Heart left ventricle (tissue), 16 donors: Measurements from ENCODE around the gene TMEM208. TPM values are rescaled to one million over a fixed set of nuclear protein-coding genes. Genes with fewer than 3 reads are reported as not detected.

ENCODE experiments used
- ATAC-seq, 4 donors: fragments of 200-7000 bp; cut with Tn5 transposase; one replicate each; pipeline ENCODE4 v1.9.1; 2020 to 2022; ENCODE audit warnings: moderate library complexity in 4 of 4, mild to moderate bottlenecking in 3 of 4, moderate number of reproducible peaks in 1 of 4
- DNase-seq, 5 donors: peaks; one replicate each; pipeline ENCODE4 v3.0.0-alpha.2; 2020
- H3K27ac ChIP-seq, 12 donors: fragments of 200-600 bp; sonication (generic) in 4 of 12; one replicate each; pipeline versions ENCODE4 v1.5.0 to v1.8.0; 2016 to 2022; ENCODE audit warnings: mild to moderate bottlenecking in 2 of 12
- H3K27me3 ChIP-seq, 9 donors: fragments of 200-600 bp; sonication (generic) in 2 of 9; one replicate each; pipeline versions ENCODE4 v1.5.1 to v1.8.0; 2016 to 2022; ENCODE audit warnings: mild to moderate bottlenecking in 3 of 9
- H3K36me3 ChIP-seq, 9 donors: fragments of 200-600 bp; sonication (generic) in 2 of 9; one replicate each; pipeline versions ENCODE4 v1.5.0 to v1.8.0; 2018 to 2022; ENCODE audit warnings: mild to moderate bottlenecking in 2 of 9
- H3K4me1 ChIP-seq, 12 donors: fragments of 200-600 bp; sonication (generic) in 4 of 12; one replicate each; pipeline versions ENCODE4 v1.5.0 to v1.8.0; 2016 to 2022; ENCODE audit warnings: mild to moderate bottlenecking in 3 of 12
- H3K4me3 ChIP-seq, 12 donors: fragments of 200-600 bp; sonication (generic) in 4 of 12; one replicate each; pipeline versions ENCODE4 v1.5.0 to v1.8.0; 2017 to 2022; ENCODE audit warnings: mild to moderate bottlenecking in 9 of 12, moderate library complexity in 4 of 12
- H3K9me3 ChIP-seq, 12 donors: fragments of 200-600 bp; sonication (generic) in 4 of 12; one replicate each; pipeline versions ENCODE4 v1.5.0 to v1.8.0; 2016 to 2022; ENCODE audit warnings: mild to moderate bottlenecking in 1 of 12
- CTCF ChIP-seq, 12 donors: fragments of 200-600 bp; sonication (generic) in 4 of 12; IDR thresholded peaks; one replicate each; pipeline versions ENCODE4 v1.5.0 to v1.8.0; 2018 to 2022; ENCODE audit warnings: antibody characterized with exemption in 12 of 12, mild to moderate bottlenecking in 5 of 12
- POLR2A ChIP-seq, 2 donors: fragments of 450-650 bp; IDR thresholded peaks; one replicate each; pipeline ENCODE4 v1.6.1; 2017; ENCODE audit warnings: antibody characterized with exemption in 2 of 2, mild to moderate bottlenecking in 2 of 2, moderate library complexity in 2 of 2
- WGBS, 4 donors: extraction: QIAGEN DNeasy Blood & Tissue Kit in 2 of 4; methylation state at CpG; one replicate each; pipeline versions ENCODE4 v1.1.5 to v1.1.7; 2013 to 2018; 5-methylcytosine and 5-hydroxymethylcytosine counted together
- intact Hi-C, 10 donors: fragments of 100-400 bp; cut with DNase I; formaldehyde crosslinking; loops; one replicate each; pipeline versions ENCODE4 v1.11.1 to v1.14.2; 2022
- polyA plus RNA-seq, 2 donors: library from polyadenylated mRNA; stranded (reverse); fragments of 200-250 nt; gene quantifications; one replicate each; pipeline ENCODE4 v1.2.3, GENCODE V29; 2013
- total RNA-seq, 9 donors: library from RNA; depleted of rRNA in 2 of 9; stranded (reverse); fragments of >200 nt in 2 of 9; fragmentation: NEBNext Ultra II Directional in 3 of 9; extraction: Animal tissue kit (Norgen Biotek cat#: 25700) in 3 of 9; gene quantifications; one replicate each; pipeline versions ENCODE4 v1.1.0 to v1.2.4, GENCODE V29; 2016 to 2023
- donor health status: ischemic (EF 13 %, LVEDD 7.1; RV severe dilation, severe dysfunction).
- donor health status: healthy with polysubstance abuse.
- donor health status: DM: no; HTN: yes; CAD: no.
- donor health status: DM: no; HTN: no; CAD: no.
- donor health status: ischemic (EF 25% LVEDD 6.9; RV normal size, moderate dysfunction).
- donor health status: ischemic (EF 25% LVEDD 5.7; RV mildly dilated, moderate dysfunction).
- donor health status: healthy.
- donor health status: DM: yes; HTN: yes; CAD: no.
- donor health status: ischemic (EF 35%, LVEDD 5.7; RV mildly dilated, moderate dysfunction).
- donor health status: nonischemic (EF 11% LVEDD 7.7; RV severe dilation, severe dysfunction).
- donor health status: DM: yes; HTN: yes; CAD: no.
- donor health status: PGD.
- donor health status: ischemic (EF 29% LVEDD 5.4; RV normal size, mild dysfunction).
- donor health status: nonischemic (EF 23%, LVEDD 6.1; RV moderate dilation, normal function).

TMEM208 gene
- total and polyA plus RNA-seq, 11 donors = 6.2 to 79.7 (median 16.9) TPM

DNA sequence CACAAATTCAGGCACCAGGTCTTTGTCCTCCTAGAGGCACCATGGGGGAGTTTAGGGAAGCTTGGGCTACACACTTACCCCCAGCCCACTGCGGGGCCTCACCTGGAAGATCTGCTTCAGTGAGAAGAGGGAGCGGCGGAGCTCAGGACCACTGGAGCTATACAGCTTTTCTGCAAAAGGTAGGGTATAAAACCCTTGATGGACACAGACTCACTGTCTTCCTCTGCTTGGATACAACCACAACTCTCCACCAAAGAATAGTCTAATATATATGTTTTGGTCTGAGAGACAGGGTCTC is 11.3 kb downstream of the TMEM208 start:
- intact Hi-C loops = loop anchor here in 1 of 10 donors (10.0 kb wide), 1 partner anchor 787 kb away; the partner anchor contains the start of genes DDX28 and DUS2
- Histone ChIP-seq H3K27ac (no peak overlapping the region), H3K36me3 (peaks cover 0 to 72% (median 65%) of the 10 kb centered on the region in 9 donors), H3K27me3 (no peaks in the 10 kb centered on the region), H3K9me3 (no peaks in the 10 kb centered on the region), H3K4me3 (no peak overlapping the region), H3K4me1 (peaks cover 20 to 37% (median 32%) of the 10 kb centered on the region in 12 donors)
- ATAC-seq (no peak), DNase-seq (peak in 1 of 5 donors; percentile 41)
- TF ChIP-seq POLR2A (IDR thresholded peaks at IDR 0.05) = no peak
- TF ChIP-seq CTCF (IDR thresholded peaks at IDR 0.05) = no peak
- 87 to 97% (median 94%) methylated on average over 3 of the region's 3 CpGs for WGBS, 4 donors

GRCh38 chr16:67238806-67239470 is 12.0 kb downstream of the TMEM208 start:
- Histone ChIP-seq H3K4me1 (peaks cover 25 to 44% (median 39%) of the 10 kb centered on the region in 12 donors), H3K4me3 (no peak overlapping the region), H3K27me3 (no peaks in the 10 kb centered on the region), H3K36me3 (peaks cover 0 to 64% (median 58%) of the 10 kb centered on the region in 9 donors), H3K9me3 (no peaks in the 10 kb centered on the region), H3K27ac (no peak overlapping the region)
- no peak for ATAC-seq
- intact Hi-C loops = loop anchor here in 1 of 10 donors (10.0 kb wide), 1 partner anchor 786 kb away; the partner anchor contains the start of genes DDX28 and DUS2
- TF ChIP-seq POLR2A (IDR thresholded peaks at IDR 0.05) (no peak), CTCF (IDR thresholded peaks at IDR 0.05) (no peak)
- 88 to 93% (median 92%) methylated on average over 8 to 9 of the region's 9 CpGs for WGBS, 4 donors
- peak in 1 of 5 donors; percentile 15 for DNase-seq

DNA sequence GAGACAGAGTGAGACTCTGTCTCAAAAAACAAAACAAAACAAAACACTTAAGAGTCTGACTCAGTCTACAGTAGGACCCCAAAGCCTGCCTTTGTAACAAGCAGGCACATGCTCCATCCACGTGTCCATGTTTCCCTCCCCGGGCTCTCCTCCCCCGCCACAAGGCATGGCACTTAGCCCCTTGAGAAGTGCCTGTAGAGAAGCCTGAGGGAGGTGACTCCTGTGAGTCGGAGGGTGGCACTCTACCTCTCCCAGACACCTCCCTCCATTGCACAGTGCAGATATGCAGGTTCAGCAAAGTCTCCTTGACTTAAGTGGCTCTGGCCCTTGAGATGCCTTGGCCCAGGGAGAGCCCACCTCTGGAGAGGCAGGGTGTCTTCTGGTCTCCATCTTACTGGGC is 13.6 kb downstream of the TMEM208 start:
- Histone ChIP-seq H3K4me1 (peaks cover 35 to 59% (median 54%) of the 10 kb centered on the region in 12 donors), H3K36me3 (peaks cover 0 to 49% (median 42%) of the 10 kb centered on the region in 9 donors), H3K27me3 (no peaks in the 10 kb centered on the region), H3K27ac (peak overlapping the region; percentile 76 to 100 (median 94)), H3K4me3 (no peak overlapping the region), H3K9me3 (no peaks in the 10 kb centered on the region)
- DNase-seq (peak in 2 of 5 donors; percentile 28 to 33), ATAC-seq (no peak)
- intact Hi-C loops = no loop called here
- no peak for TF ChIP-seq POLR2A (IDR thresholded peaks at IDR 0.05)
- TF ChIP-seq CTCF (IDR thresholded peaks at IDR 0.05) = no peak
- WGBS, 4 donors = 54 to 82% (median 74%) methylated on average over 4 of the region's 4 CpGs

DNA sequence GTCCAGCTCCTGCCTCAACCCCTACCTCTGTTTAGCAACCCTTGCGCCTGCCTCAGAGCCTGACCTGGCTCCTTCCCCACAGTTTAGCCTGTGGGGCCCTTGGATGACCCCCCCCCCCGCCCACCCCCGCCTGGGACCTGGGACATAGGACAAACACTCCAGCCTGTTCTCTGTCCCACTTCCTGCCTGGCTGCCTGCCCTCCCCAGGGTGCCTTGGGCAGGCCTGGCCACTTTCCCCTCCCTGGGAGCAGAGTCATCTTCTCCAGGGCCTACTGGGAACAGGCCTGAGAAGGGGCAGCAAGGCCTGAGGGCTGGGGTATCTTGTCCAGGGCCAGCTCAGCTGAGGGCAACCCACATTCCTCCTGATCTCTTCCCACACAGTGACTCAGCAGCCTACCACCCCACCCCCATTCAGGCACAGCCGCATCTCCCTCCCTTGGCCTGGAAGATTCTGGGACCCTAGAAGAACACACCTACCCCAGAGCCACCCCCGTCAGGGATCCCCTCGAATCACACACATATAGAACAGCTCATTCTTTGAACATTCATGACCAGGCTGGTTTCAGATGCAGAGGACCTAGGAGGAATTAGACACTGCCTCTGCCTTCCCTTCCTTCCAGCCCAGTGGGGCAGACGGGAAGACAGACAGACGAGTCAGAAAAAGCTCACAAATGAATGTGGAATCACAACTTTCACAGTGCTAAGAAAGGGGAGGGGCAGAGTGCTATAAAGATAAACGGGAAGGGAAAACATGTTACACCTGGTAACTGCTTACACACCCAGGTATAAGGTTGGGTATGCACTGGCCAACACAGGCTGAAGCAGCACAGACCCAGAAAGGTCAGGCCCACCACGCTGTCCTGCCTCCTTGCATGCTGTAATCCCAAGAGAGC is 14.3 kb downstream of the TMEM208 start:
- no peak for TF ChIP-seq POLR2A (IDR thresholded peaks at IDR 0.05)
- no peak for TF ChIP-seq CTCF (IDR thresholded peaks at IDR 0.05)
- ATAC-seq = peak; percentile 44 to 56 (median 47)
- intact Hi-C loops = no loop called here
- no peaks in the 10 kb centered on the region for H3K27me3 ChIP-seq
- no peak overlapping the region for H3K4me3 ChIP-seq
- WGBS, 4 donors = 43 to 59% (median 50%) methylated on average over 9 to 10 of the region's 10 CpGs
- H3K4me1 ChIP-seq = peaks cover 35 to 67% (median 59%) of the 10 kb centered on the region in 12 donors
- H3K27ac ChIP-seq = peak overlapping the region; percentile 76 to 100 (median 94)
- H3K36me3 ChIP-seq = peaks cover 0 to 41% (median 34%) of the 10 kb centered on the region in 9 donors
- no peaks in the 10 kb centered on the region for H3K9me3 ChIP-seq
- DNase-seq = peak; percentile 74 to 89 (median 86)
